ENCODE measurements around the gene ANKRD27.
A peak's percentile ranks its signal among the peaks of the same experiment; 100 is the strongest.

- no peak for TF ChIP-seq CTCF (IDR thresholded peaks at IDR 0.05; ENCODE audit: poor library complexity, severe bottlenecking)
- TF ChIP-seq TAF1 (IDR thresholded peaks at IDR 0.05; ENCODE audit: low read depth) = peak; percentile 63
Observed at GRCh38 chr19:32674931-32675719, at the start of gene ANKRD27.

Measured in neural cell (in vitro differentiated cells).